Mesendoderm (in vitro differentiated cells): Measurements from ENCODE around the gene RCSD1.

Experiments
- DNase-seq: peaks from one replicate; pipeline ENCODE4 v3.0.0; 2013
- H2AK5ac ChIP-seq: 2 replicates; pipeline ENCODE4 v1.6.1; 2013; ENCODE audit warnings: low read length, inconsistent platforms
- H2BK120ac ChIP-seq: 2 replicates; pipeline ENCODE4 v1.6.1; 2013; ENCODE audit warnings: low read depth, mild to moderate bottlenecking, low read length, moderate library complexity, mixed read lengths
- H2BK15ac ChIP-seq: replicated peaks from 2 replicates; pipeline ENCODE4 v1.6.1; 2013; ENCODE audit warnings: low read depth, mild to moderate bottlenecking, moderate library complexity
- H2BK5ac ChIP-seq: 2 replicates; pipeline ENCODE4 v1.6.1; 2013; ENCODE audit warnings: low read length, inconsistent platforms
- H3K18ac ChIP-seq: 2 replicates; pipeline ENCODE4 v1.6.1; 2013; ENCODE audit warnings: mild to moderate bottlenecking, low read length, mixed read lengths
- H3K23ac ChIP-seq: one replicate; pipeline ENCODE4 v1.6.1; 2013; ENCODE audit warnings: low read length
- H3K27ac ChIP-seq: 2 replicates; pipeline ENCODE4 v1.5.1; 2013; ENCODE audit warnings: low read depth, mild to moderate bottlenecking, inconsistent platforms, low read length, moderate library complexity
- H3K27me3 ChIP-seq: 2 replicates; pipeline ENCODE4 v1.6.1; 2013; ENCODE audit warnings: low read length, control low read depth, mild to moderate bottlenecking, inconsistent platforms; ENCODE audit not compliant: insufficient read depth, poor library complexity
- H3K36me3 ChIP-seq: 2 replicates; pipeline ENCODE4 v1.6.1; 2013; ENCODE audit warnings: low read length, inconsistent platforms; ENCODE audit not compliant: control insufficient read depth, insufficient read depth
- H3K4ac ChIP-seq: one replicate; pipeline ENCODE4 v1.6.1; 2013; ENCODE audit warnings: low read depth, mild to moderate bottlenecking, low read length, moderate library complexity
- H3K4me1 ChIP-seq: 2 replicates; pipeline ENCODE4 v1.6.1; 2013; ENCODE audit warnings: low read depth, low read length, inconsistent platforms; ENCODE audit not compliant: control insufficient read depth
- H3K4me2 ChIP-seq: 2 replicates; pipeline ENCODE4 v1.6.1; 2013; ENCODE audit warnings: low read length
- H3K4me3 ChIP-seq: 2 replicates; pipeline ENCODE4 v1.5.1; 2013; ENCODE audit warnings: mild to moderate bottlenecking, low read length
- H3K56ac ChIP-seq: one replicate; pipeline ENCODE4 v1.6.1; 2013; ENCODE audit warnings: low read length
- H3K79me1 ChIP-seq: 2 replicates; pipeline ENCODE4 v1.6.1; 2013; ENCODE audit warnings: low read length, inconsistent platforms
- H3K79me2 ChIP-seq: 2 replicates; pipeline ENCODE4 v1.6.1; 2013; ENCODE audit warnings: mild to moderate bottlenecking, low read length; ENCODE audit not compliant: control insufficient read depth, insufficient read depth
- H3K9ac ChIP-seq: 2 replicates; pipeline ENCODE4 v1.6.1; 2013; ENCODE audit warnings: low read length, inconsistent platforms
- H4K5ac ChIP-seq: one replicate; pipeline ENCODE4 v1.6.1; 2013; ENCODE audit warnings: low read length
- H4K8ac ChIP-seq: one replicate; pipeline ENCODE4 v1.6.1; 2013; ENCODE audit warnings: low read depth, mild to moderate bottlenecking, control low read depth, low read length, moderate library complexity
- WGBS: extraction: QIAGEN DNeasy Blood & Tissue Kit; methylation state at CpG from one replicate; pipeline ENCODE4 v1.1.7; 2013; ENCODE audit warnings: low lambda C conversion rate, missing lambda C conversion rate; ENCODE audit not compliant: insufficient coverage; ENCODE audit errors: extremely low coverage; 5-methylcytosine and 5-hydroxymethylcytosine counted together

RCSD1 gene

GRCh38 chr1:167698313-167698712, 68.3 kb downstream of the RCSD1 start:
- Histone ChIP-seq H3K18ac (no peak overlapping the region), H3K27me3 (no peaks in the 10 kb centered on the region), H3K4ac (no peak overlapping the region), H3K9ac (no peak overlapping the region), H3K79me1 (no peaks in the 10 kb centered on the region), H3K23ac (no peak overlapping the region), H4K8ac (no peak overlapping the region), H2BK5ac (no peak overlapping the region), H2BK15ac (no peak overlapping the region), H3K79me2 (no peaks in the 10 kb centered on the region), H3K36me3 (no peaks in the 10 kb centered on the region), H2AK5ac (no peak overlapping the region), H2BK120ac (no peak overlapping the region), H3K56ac (no peak overlapping the region), H4K5ac (no peak overlapping the region), H3K4me1 (no peaks in the 10 kb centered on the region), H3K4me3 (no peak overlapping the region), H3K4me2 (no peak overlapping the region), H3K27ac (no peak overlapping the region)
- no CpG with 5 or more reads among the region's 4 CpGs for WGBS
- DNase-seq = no peak

GRCh38 chr1:167701510-167701909, 71.5 kb downstream of the RCSD1 start:
- no peak overlapping the region for H2BK120ac ChIP-seq
- H4K5ac ChIP-seq = no peak overlapping the region
- no peaks in the 10 kb centered on the region for H3K36me3 ChIP-seq
- no peaks in the 10 kb centered on the region for H3K79me1 ChIP-seq
- H3K27ac ChIP-seq = no peak overlapping the region
- no peak overlapping the region for H2BK5ac ChIP-seq
- no peak overlapping the region for H3K23ac ChIP-seq
- H4K8ac ChIP-seq = no peak overlapping the region
- no peak overlapping the region for H3K4me3 ChIP-seq
- H2AK5ac ChIP-seq = no peak overlapping the region
- H3K4me2 ChIP-seq = no peak overlapping the region
- no peak overlapping the region for H3K4ac ChIP-seq
- no peak overlapping the region for H3K9ac ChIP-seq
- H3K79me2 ChIP-seq = no peaks in the 10 kb centered on the region
- WGBS = no CpG with 5 or more reads among the region's 1 CpG
- H3K27me3 ChIP-seq = no peaks in the 10 kb centered on the region
- H3K4me1 ChIP-seq = peaks cover 7% of the 10 kb centered on the region
- H3K56ac ChIP-seq = no peak overlapping the region
- H2BK15ac ChIP-seq = no peak overlapping the region
- H3K18ac ChIP-seq = no peak overlapping the region
- DNase-seq = no peak

DNA sequence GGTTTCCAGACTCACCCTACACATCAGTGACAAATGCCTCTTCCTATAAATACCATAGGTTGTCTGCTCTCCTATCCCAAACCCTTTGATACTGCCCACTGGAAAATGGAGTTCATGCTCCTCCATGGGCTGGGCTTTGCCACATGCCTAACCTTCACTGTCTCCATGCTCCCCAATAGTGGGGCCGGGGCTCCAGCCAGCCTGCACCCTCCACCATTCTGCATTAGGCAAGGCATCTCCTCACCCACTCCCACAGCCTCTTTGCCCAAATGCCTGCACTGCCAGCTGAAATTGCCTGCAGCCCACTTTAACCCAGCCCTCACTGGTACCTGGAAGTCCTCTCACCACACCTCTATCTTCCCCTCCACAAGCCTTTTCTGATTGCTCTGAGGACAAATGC, 73.5 kb downstream of the RCSD1 start:
- H3K18ac ChIP-seq = no peak overlapping the region

GRCh38 chr1:167704715-167705114, 74.7 kb downstream of the RCSD1 start:
- Histone ChIP-seq H3K23ac (no peak overlapping the region), H3K4me1 (peaks cover 11% of the 10 kb centered on the region), H3K36me3 (no peaks in the 10 kb centered on the region), H3K27me3 (no peaks in the 10 kb centered on the region), H2AK5ac (no peak overlapping the region), H3K4ac (no peak overlapping the region), H3K79me2 (no peaks in the 10 kb centered on the region), H3K27ac (no peak overlapping the region), H3K4me2 (no peak overlapping the region), H2BK120ac (no peak overlapping the region), H2BK5ac (no peak overlapping the region), H3K56ac (peak overlapping the region; percentile 22), H4K8ac (no peak overlapping the region), H3K18ac (no peak overlapping the region), H2BK15ac (no peak overlapping the region), H4K5ac (no peak overlapping the region), H3K79me1 (no peaks in the 10 kb centered on the region), H3K4me3 (no peak overlapping the region), H3K9ac (no peak overlapping the region)
- no CpG with 5 or more reads among the region's 2 CpGs for WGBS
- no peak for DNase-seq

More for the DNA sequence above, 73.5 kb downstream of the RCSD1 start:
- no peak overlapping the region for H2BK5ac ChIP-seq
- no peak overlapping the region for H3K56ac ChIP-seq
- no peak overlapping the region for H4K8ac ChIP-seq
- no peak overlapping the region for H3K9ac ChIP-seq
- H3K23ac ChIP-seq = no peak overlapping the region
- no peak overlapping the region for H2AK5ac ChIP-seq
- H3K4ac ChIP-seq = no peak overlapping the region
- H2BK15ac ChIP-seq = no peak overlapping the region
- no CpG with 5 or more reads among the region's 1 CpG for WGBS
- H3K27me3 ChIP-seq = no peaks in the 10 kb centered on the region
- no peak overlapping the region for H3K4me3 ChIP-seq
- no peaks in the 10 kb centered on the region for H3K36me3 ChIP-seq
- H4K5ac ChIP-seq = no peak overlapping the region
- no peaks in the 10 kb centered on the region for H3K79me1 ChIP-seq
- peaks cover 7% of the 10 kb centered on the region for H3K4me1 ChIP-seq
- no peak overlapping the region for H3K27ac ChIP-seq
- H2BK120ac ChIP-seq = no peak overlapping the region
- H3K79me2 ChIP-seq = no peaks in the 10 kb centered on the region
- no peak overlapping the region for H3K4me2 ChIP-seq
- no peak for DNase-seq

DNA sequence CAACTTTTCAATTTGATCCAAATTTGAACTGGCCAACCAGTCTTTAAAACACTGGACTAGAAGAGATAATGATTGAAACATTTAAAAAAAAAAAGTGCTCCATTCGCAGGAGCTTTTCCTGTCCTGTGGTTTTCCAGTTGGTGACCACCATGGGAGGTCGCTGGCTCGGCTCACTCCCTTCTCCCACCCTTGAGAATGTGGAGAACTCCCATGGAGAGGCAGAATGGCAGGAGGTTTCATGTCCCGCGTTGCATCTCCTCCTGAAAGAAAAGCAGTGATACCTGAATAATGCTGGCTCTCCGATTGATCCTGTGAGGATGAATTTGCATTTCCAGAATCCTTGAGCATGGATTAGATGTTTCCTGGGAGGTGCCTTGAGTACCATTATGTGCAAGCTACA, 75.2 kb downstream of the RCSD1 start:
- Histone ChIP-seq H4K8ac (no peak overlapping the region), H3K4ac (no peak overlapping the region), H3K9ac (no peak overlapping the region), H3K56ac (no peak overlapping the region), H2BK5ac (no peak overlapping the region), H2BK120ac (no peak overlapping the region), H3K18ac (no peak overlapping the region), H3K23ac (no peak overlapping the region), H3K79me2 (no peaks in the 10 kb centered on the region), H3K4me1 (peaks cover 11% of the 10 kb centered on the region), H3K27ac (no peak overlapping the region), H2BK15ac (no peak overlapping the region), H3K4me2 (no peak overlapping the region), H4K5ac (no peak overlapping the region), H3K27me3 (no peaks in the 10 kb centered on the region), H3K79me1 (no peaks in the 10 kb centered on the region), H3K4me3 (no peak overlapping the region), H3K36me3 (no peaks in the 10 kb centered on the region), H2AK5ac (no peak overlapping the region)
- peak; percentile 77 for DNase-seq
- whole genome bisulfite sequencing = no CpG with 5 or more reads among the region's 6 CpGs

DNA sequence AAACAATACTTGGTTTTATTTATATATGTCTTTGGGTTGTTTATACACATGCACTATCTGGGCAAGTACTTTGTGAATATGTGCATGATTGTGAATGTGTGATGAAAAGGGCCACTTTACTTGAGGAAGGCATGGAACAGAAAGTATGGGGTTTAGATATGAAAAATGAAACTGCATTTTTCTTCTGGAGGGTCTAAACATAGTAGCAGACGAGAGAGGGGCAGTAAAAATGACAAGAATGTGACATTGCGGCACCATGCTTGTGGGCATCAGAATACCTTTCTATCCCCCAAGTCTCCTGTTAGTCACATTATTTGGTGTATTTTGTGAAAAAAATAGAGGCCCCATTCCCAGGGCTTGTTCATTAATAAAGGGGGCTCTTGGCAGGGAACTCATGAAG, 76.3 kb downstream of the RCSD1 start:
- H3K79me1 ChIP-seq = no peaks in the 10 kb centered on the region
- H3K79me2 ChIP-seq = no peaks in the 10 kb centered on the region
- no peak overlapping the region for H3K56ac ChIP-seq
- no peak overlapping the region for H3K4me2 ChIP-seq
- WGBS = no CpG with 5 or more reads among the region's 2 CpGs
- H2BK5ac ChIP-seq = no peak overlapping the region
- H3K18ac ChIP-seq = peak overlapping the region; percentile 69
- H4K5ac ChIP-seq = no peak overlapping the region
- no peak for DNase-seq
- H3K4me1 ChIP-seq = peaks cover 11% of the 10 kb centered on the region
- no peak overlapping the region for H2BK120ac ChIP-seq
- no peak overlapping the region for H2AK5ac ChIP-seq
- no peak overlapping the region for H3K4me3 ChIP-seq
- H3K9ac ChIP-seq = no peak overlapping the region
- H3K36me3 ChIP-seq = no peaks in the 10 kb centered on the region
- H2BK15ac ChIP-seq = peak overlapping the region; percentile 59
- no peaks in the 10 kb centered on the region for H3K27me3 ChIP-seq
- H4K8ac ChIP-seq = no peak overlapping the region
- no peak overlapping the region for H3K27ac ChIP-seq
- no peak overlapping the region for H3K4ac ChIP-seq
- H3K23ac ChIP-seq = no peak overlapping the region
